T47D (cell line): Measurements from ENCODE around the gene C1RL.
"Not testable (repeated sequence)": the region's sequence is repeated elsewhere in the genome, so short reads cannot be mapped to it uniquely, and the experiment has no call there.

ENCODE experiments used
- DNase-seq, 2 experiments: peaks; one replicate each; pipeline versions ENCODE4 v3.0.0 to v3.0.0-alpha.2; 2011 to 2012; ENCODE audit warnings: low read depth in 1 of 2, low spot score in 1 of 2
- JUND ChIP-seq: IDR thresholded peaks from 2 replicates; pipeline ENCODE4 v1.6.1; 2012; ENCODE audit warnings: low read depth
- in situ Hi-C: cut with HindIII; loops from 2 replicates; pipeline ENCODE4 v1.10.0; 2016; ENCODE audit warnings: low sequenced_read_pairs, low pct_unique_long_range_greater_than_20kb

The C1RL gene

DNA sequence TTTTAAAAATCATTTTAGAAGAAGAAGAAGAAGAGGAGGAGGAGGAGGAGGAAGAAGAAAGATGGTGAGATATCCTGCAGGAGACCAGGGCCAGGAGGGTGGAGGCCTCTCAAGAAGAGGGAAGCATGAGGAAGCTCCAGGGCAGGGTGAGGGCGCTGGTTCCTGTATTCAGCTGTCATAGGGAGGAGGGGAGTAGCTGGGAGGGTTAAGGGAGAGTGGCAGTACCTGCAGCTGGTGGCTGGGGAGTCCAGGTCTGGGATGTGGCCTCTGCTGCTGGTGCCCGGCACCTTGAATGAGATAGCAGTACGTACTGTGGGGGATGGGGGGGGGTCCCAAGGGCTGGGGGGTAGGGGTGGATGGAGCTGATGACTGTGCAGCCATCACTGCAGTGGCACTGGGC is 9.9 kb upstream of the C1RL start:
- in situ Hi-C loops: no loop called here
- no peak for DNase-seq
- TF ChIP-seq JUND: no peak

DNA sequence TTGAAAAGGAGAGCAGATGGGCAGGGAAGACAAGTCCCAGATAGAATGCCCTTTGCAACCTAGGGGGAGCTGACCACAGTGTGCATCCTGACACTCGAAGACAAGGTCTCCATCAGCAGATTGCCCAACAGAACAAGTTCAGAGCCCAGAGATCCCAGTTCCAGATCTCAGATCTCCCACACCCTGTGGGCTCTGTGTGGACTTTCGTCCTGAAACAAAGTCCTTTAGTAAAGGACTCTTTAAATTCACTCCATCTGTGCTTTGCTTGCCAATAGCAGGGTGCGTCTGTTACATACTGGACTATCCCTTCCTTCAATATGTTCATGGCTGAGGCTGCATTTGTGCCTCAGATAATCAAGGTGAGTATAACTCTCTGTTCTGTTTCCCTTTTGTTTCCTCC is 8.7 kb upstream of the C1RL start:
- no peak for TF ChIP-seq JUND
- in situ Hi-C loops: no loop called here
- no peak for DNase-seq

DNA sequence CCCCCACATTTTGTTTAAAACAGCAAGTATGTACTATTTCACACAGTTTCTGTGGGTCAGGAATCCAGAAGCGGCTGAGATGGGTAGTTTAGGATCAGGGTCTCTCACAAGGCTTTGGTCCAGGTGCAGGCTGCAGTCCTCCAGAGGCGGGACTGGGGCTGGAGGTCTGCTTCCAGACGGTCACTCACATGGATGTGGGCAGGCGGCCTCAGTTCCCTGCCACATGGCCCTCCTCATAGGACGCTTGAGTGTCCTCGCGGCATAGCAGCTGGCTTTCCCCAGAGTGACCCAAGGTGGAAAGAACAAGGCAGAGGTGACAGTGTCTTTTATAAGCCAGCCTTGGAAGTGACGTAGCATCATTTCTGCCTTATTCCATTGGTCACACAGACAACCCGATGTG is 7.9 kb upstream of the C1RL start:
- no peak for DNase-seq
- TF ChIP-seq JUND: no peak
- in situ Hi-C loops: no loop called here

DNA sequence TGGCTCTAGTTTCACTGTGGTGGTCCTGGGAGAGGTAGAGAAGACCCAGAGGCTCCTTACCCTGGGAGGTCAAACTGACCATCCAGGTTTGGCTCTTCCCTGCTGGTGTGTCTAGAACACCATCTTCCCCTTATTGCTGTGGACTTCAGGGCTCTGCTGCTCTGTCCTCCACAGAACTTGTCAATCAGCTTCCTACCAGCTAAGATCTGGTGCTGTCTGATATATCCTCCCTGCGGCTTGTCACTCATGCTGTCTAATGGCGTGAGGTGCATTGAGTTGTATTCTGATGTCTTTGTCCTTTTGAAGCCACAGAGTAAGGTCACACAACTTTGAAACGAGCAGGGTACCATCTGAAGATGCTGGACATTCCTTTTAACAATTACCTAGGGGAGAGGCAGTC is 7.2 kb upstream of the C1RL start:
- in situ Hi-C loops: no loop called here
- no peak for DNase-seq
- TF ChIP-seq JUND: no peak

DNA sequence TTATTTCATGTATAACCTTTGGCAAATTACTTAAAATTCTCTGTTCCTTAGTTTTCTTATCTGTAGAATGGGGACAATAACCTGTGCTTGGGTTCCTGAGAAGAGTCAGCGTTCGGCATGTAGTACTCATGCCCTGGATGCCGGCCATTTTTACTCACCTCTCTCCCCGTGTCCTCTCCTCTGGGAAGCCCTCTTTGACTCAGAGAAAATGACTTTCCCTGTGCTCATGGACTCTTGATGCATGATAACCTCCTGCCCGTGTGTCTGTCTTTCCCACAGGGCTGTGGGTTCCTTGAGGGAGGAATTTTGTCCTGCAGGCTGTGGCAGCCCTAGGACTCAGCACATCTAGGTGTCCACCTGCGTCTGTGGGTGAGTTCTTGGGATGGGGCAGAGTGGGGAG is 5.8 kb upstream of the C1RL start:
- TF ChIP-seq JUND: no peak
- in situ Hi-C loops: no loop called here
- no peak for DNase-seq

DNA sequence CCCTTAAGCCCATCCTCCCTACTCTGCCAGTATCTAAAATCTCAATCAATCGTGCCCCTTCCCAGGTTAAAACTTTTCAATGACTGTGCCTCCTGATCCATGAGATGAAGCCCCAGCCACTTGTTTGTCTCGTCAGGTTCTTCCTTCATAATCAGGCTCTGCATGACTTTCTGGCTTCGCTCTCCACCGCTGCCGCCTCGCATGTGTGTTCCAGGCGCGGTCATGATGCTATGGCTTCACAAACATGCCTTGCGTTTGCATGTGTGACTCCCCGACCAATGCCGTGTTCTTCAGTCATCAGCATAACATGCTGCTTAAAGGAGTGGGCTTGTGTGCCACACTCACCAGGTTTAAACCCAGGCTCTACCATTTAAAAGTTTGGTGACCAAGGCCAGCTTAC is 5.0 kb upstream of the C1RL start:
- in situ Hi-C loops: no loop called here
- TF ChIP-seq JUND: no peak

DNA sequence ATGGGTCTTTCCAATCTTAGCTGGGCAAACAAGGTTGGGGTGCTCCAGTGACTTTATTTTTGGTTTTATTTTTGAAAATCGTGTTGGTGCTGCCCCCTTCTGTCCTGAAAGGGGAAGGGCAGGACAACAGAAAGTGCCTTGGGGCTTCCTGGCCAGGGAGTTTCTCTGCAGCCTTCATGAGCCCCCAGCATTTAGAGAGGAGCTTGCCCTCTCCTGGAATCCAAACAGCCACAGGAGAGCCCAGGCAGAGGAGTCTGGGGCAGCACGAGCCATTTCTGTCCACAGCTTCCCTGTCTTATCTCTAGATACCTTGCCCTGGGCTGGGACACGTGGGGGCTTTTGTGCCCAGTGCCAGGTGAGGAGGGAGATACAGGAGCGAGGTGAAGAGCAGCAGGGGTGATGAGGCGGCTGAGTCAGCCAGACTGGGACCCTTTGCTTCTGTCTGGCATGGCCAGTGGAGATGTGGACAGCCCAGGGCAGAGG is 4.4 kb upstream of the C1RL start:
- no peak for DNase-seq
- in situ Hi-C loops: no loop called here

More for the DNA sequence above, 5.0 kb upstream of the C1RL start:
- DNase-seq: no peak

DNA sequence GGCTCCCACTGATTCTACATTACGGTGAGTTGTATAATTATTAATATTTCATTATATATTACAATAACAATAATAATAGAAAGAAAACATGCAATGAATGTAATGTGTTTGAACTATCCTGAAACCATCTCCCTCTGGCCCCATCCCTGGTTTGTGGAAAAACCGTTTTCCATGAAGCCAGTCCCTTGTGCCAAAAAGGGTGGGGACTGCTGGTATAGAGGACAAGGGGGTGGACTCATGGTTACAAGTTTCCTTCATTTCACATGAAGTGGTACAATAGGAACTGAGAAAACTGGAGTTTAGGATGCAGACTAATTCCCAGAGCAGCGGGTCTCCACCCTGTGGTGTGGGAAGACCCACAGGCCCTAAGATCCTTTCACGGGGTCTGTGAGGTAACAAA is 3.0 kb upstream of the C1RL start:
- no peak for DNase-seq
- TF ChIP-seq JUND: no peak
- in situ Hi-C loops: no loop called here

More for the DNA sequence above, 4.4 kb upstream of the C1RL start:
- TF ChIP-seq JUND: no peak

DNA sequence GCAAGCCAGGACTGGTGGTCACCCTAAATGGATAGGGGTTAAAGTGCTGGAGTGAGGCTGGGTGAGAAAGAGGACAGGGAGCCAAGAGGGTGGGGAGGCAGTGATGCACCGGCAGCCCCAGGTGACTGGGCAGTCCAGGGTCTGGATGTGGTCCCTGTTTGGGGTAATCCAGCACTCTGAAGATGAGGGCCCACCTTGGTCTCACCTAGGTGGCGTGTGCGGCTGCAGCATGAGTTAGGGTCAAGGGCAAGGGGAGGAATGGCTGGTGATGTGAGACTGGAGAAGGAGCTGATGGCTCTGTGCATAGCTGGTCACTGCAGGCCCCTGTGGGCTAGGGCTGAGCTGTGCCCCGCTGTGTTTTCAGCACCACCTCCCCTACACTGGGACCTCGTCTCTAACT is 1.6 kb upstream of the C1RL start:
- no peak for TF ChIP-seq JUND
- in situ Hi-C loops: no loop called here
- no peak for DNase-seq

DNA sequence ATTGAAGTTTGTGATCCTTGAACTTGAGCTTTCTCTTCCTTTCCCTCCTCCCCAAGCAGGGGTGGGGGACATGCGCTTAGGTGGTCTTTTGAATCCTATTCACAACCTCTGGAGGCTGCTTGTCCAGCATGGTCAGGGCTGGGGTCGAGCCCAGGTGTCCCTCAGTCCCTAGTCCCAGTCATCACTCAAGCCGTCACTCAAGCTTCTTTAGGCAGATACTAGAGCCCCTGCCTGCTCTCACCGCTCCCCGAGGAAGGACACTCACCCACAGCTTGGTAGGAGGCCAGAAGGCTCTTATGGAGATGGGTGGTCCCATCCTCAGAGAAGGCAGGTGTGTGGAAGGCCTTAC is 532 bp upstream of the C1RL start:
- TF ChIP-seq JUND: no peak
- in situ Hi-C loops: no loop called here
- DNase-seq: no peak

DNA sequence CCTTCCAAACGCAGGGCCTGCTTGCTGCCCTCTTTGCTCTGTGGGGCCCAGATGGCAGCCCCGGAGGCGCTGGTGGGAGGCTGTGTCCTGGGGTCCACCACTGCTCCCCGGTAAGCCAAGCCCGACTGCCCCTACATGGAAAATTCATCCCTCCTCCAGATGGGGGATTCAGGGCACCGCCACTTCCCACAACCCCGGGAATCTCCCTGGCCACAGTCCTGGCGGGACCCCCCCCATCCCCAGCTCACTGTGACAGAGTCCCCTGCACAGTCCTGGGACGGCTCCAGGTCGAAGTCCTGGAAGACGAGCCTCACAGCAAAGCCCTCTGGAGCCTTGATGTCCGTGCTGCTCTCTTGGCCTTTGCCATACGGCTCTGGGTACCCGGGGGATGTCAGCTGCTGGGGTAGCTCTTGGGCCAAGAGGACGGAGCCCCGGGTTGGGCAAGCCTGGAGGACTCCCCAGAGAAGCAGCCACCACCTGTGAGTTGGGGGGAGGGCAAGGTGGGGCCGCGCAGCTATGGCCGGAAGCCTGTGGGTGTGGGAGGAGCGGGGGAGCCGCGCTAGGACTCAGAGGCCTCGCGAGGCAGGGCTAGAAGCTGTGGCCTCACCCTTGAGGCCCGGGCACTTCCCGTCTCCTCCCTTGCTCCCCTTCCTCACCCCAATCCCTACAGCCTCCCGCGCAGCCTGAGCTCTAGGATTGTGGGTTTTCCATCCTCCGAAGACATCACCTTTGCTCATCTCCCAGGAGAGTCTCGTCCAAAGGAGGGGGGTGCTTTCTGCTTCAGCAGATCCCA is 815 bp downstream of the C1RL start:
- DNase-seq: peak in 1 of 2 experiments; percentile 48
- in situ Hi-C loops: no loop called here
- TF ChIP-seq JUND: no peak

DNA sequence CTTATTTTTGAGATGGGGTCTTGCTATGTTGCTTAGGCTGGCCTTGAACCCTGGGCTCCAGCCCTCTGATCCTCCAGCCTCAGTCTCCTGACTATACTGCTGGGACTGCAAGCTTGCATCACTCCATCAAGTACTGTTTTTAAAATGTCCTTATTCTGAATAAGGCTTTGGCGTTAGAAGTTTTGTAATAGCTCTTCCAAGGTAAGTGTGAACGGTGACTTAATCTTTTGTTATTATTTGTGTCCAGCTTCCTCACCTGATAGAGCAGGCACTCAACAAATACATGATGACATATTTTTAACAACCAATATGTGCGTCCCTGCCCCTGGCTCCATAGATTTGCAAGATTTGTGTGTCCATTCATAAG is 1.4 kb downstream of the C1RL start:
- TF ChIP-seq JUND: no peak
- DNase-seq: no peak
- in situ Hi-C loops: no loop called here

DNA sequence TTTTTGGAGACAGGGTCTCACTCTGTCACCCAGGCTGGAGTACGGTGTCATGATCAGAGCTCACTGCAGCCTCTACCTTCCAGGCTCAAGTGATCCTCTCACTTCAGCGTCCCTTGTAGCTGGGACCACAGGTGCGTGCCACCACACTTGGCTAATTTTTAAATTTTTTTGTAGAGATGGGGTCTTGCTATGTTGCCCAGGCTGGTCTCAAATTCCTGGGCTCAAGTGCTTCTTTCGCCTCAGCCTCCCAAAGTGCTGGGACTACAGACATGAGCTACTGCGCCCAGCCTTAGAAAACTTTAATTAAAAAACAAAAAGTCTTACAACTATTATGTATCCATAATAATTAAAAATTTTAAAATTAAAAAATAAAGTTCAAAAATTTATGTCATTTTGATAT is 1.8 kb downstream of the C1RL start:
- in situ Hi-C loops, DNase-seq: not testable (repeated sequence)

DNA sequence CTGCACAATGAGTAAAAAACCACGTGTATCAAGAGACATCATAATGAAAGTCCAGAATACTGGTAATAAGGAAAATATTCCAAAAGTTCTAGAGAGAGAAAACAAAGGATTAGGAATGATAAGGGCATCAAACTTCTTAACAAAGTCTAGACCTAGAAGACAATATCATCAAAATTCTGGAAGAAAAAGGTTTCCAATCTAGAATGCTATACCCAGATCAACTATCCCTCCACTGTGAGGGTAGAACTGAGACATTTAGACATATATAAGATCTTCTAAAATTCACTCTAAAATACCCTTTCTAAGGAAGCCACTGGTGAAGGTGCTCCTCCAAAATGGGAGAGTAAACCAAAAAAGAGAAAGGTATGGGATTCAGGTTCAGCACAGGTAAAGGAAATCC is 2.9 kb downstream of the C1RL start:
- no peak for DNase-seq
- in situ Hi-C loops: no loop called here
- TF ChIP-seq JUND: no peak
